ENCODE data around the gene DPP4.

GRCh38 chr2:162074632-162074895 lies 549 bp upstream of the DPP4 start:
- TF ChIP-seq CTCF (IDR thresholded peaks at IDR 0.05; ENCODE audit: poor library complexity) (no peak), EZH2 (IDR thresholded peaks at IDR 0.05; ENCODE audit: borderline replicate concordance) (no peak), EZH2phosphoT487 (IDR thresholded peaks at IDR 0.05; ENCODE audit: low read depth, severe bottlenecking, unreplicated experiment) (no peak)
